Lung (tissue), 12 donors: ENCODE results near the gene TULP4. TPM values are rescaled to one million over a fixed set of nuclear protein-coding genes. Genes with fewer than 3 reads are reported as not detected.

Source experiments
- ATAC-seq: fragments of 200-7000 bp; cut with Tn5 transposase; one replicate; pipeline ENCODE4 v1.9.1; 2020; ENCODE audit warnings: moderate number of reproducible peaks; ENCODE audit not compliant: insufficient read depth, low FRiP score
- DNase-seq, 3 donors: peaks; one replicate each; pipeline ENCODE4 v3.0.0-alpha.2; 2013 to 2017
- H3K27ac ChIP-seq, 2 donors: one replicate each; pipeline ENCODE4 v1.5.1; 2013; ENCODE audit warnings: mild to moderate bottlenecking in 2 of 2, moderate library complexity in 2 of 2, control low read depth in 1 of 2, inconsistent platforms in 1 of 2, low read depth in 1 of 2, low read length in 1 of 2
- H3K27me3 ChIP-seq, 3 donors: one replicate each; pipeline ENCODE4 v1.5.1; 2013; ENCODE audit warnings: low read length in 2 of 3; ENCODE audit not compliant: control insufficient read depth in 3 of 3, insufficient read depth in 3 of 3
- H3K36me3 ChIP-seq, 4 donors: one replicate each; pipeline ENCODE4 v1.5.1; 2013; ENCODE audit warnings: low read length in 4 of 4, mild to moderate bottlenecking in 1 of 4, moderate library complexity in 1 of 4; ENCODE audit not compliant: control insufficient read depth in 4 of 4, insufficient read depth in 4 of 4
- H3K4me1 ChIP-seq, 5 donors: one replicate each; pipeline ENCODE4 v1.5.1; 2013; ENCODE audit warnings: low read length in 5 of 5, mild to moderate bottlenecking in 2 of 5, moderate library complexity in 1 of 5; ENCODE audit not compliant: control insufficient read depth in 5 of 5, insufficient read depth in 5 of 5
- H3K4me3 ChIP-seq: one replicate; pipeline ENCODE4 v1.5.1; 2013; ENCODE audit warnings: mild to moderate bottlenecking, control low read depth, moderate library complexity
- H3K9ac ChIP-seq, 2 donors: one replicate each; pipeline ENCODE4 v1.5.1; 2013; ENCODE audit warnings: low read length in 2 of 2, control low read depth in 1 of 2; ENCODE audit not compliant: insufficient read depth in 1 of 2
- H3K9me3 ChIP-seq, 4 donors: one replicate each; pipeline ENCODE4 v1.5.1; 2013; ENCODE audit warnings: low read length in 3 of 4, mild to moderate bottlenecking in 1 of 4, moderate library complexity in 1 of 4; ENCODE audit not compliant: control insufficient read depth in 4 of 4, insufficient read depth in 3 of 4
- CTCF ChIP-seq: IDR thresholded peaks from 2 replicates; pipeline ENCODE4 v1.5.1; 2012; ENCODE audit warnings: mild to moderate bottlenecking; ENCODE audit errors: control extremely low read depth, extremely low read depth
- WGBS, 2 donors: extraction: QIAGEN DNeasy Blood & Tissue Kit; methylation state at CpG; one replicate each; pipeline ENCODE4 v1.1.7; 2013; 5-methylcytosine and 5-hydroxymethylcytosine counted together
- polyA plus RNA-seq, 2 donors: library from polyadenylated mRNA; stranded (reverse); fragments of 200-250 nt; gene quantifications; one replicate each; pipeline ENCODE4 v1.2.1, GENCODE V29; 2013
- total RNA-seq, 2 donors: library from RNA; depleted of rRNA in 1 of 2; stranded (reverse); fragments of >200 nt in 1 of 2; gene quantifications; one replicate each; pipeline ENCODE4 v1.2.1, GENCODE V29; 2014 to 2021
- donor health status: control.
- donor health status: control.
- donor health status: Bipolar disorder and iron deficiency.
- donor health status: healthy.
- donor health status: DM: yes; HTN: yes; CAD: no.

Gene TULP4
- total and polyA plus RNA-seq, 4 donors = 4.5 to 147 (median 39.2) TPM

- WGBS, 2 donors = 93 to 95% methylated on average over 4 of the region's 4 CpGs
- no peaks in the 10 kb centered on the region for H3K9me3 ChIP-seq
- no peak overlapping the region for H3K27ac ChIP-seq
- no peaks in the 10 kb centered on the region for H3K4me1 ChIP-seq
- H3K36me3 ChIP-seq = peaks cover 0 to 10% (median 4%) of the 10 kb centered on the region in 4 donors
- no peaks in the 10 kb centered on the region for H3K27me3 ChIP-seq
- DNase-seq (no peak), ATAC-seq (no peak)
- no peak overlapping the region for H3K9ac ChIP-seq
- H3K4me3 ChIP-seq = no peak overlapping the region
- TF ChIP-seq CTCF = no peak
Measured at GRCh38 chr6:158457616-158458278, 145.5 kb downstream of the TULP4 start.

GRCh38 chr6:158459726-158460125 lies 147.5 kb downstream of the TULP4 start:
- DNase-seq = no peak
- H3K4me3 ChIP-seq = no peak overlapping the region
- ATAC-seq = no peak
- H3K27ac ChIP-seq = no peak overlapping the region
- H3K27me3 ChIP-seq = no peaks in the 10 kb centered on the region
- H3K9me3 ChIP-seq = peaks cover 0 to 3% (median 0%) of the 10 kb centered on the region in 4 donors
- no peak for TF ChIP-seq CTCF
- no peaks in the 10 kb centered on the region for H3K4me1 ChIP-seq
- H3K9ac ChIP-seq = no peak overlapping the region
- 83 to 93% methylated on average over 4 of the region's 4 CpGs for WGBS, 2 donors
- H3K36me3 ChIP-seq = peaks cover 5 to 10% (median 6%) of the 10 kb centered on the region in 4 donors

- TF ChIP-seq CTCF = no peak
- Histone ChIP-seq H3K4me1 (no peaks in the 10 kb centered on the region), H3K4me3 (no peak overlapping the region), H3K27ac (no peak overlapping the region), H3K27me3 (no peaks in the 10 kb centered on the region), H3K36me3 (peaks cover 5 to 10% (median 7%) of the 10 kb centered on the region in 4 donors), H3K9ac (no peak overlapping the region), H3K9me3 (peaks cover 0 to 7% (median 0%) of the 10 kb centered on the region in 4 donors)
- DNase-seq (no peak), ATAC-seq (no peak)
- 92% methylated on average over 2 of the region's 2 CpGs for WGBS, 2 donors
Measured at GRCh38 chr6:158460602-158461169, 148.4 kb downstream of the TULP4 start.
